ENCODE measurements around the gene BCS1L.

BCS1L gene

GRCh38 chr2:218648088-218648786, 11.2 kb upstream of the BCS1L start:
- DNase-seq (ENCODE audit: extremely low spot score), result peak; percentile 66
- no peak for TF ChIP-seq ARNT (IDR thresholded peaks at IDR 0.05)
- TF ChIP-seq ZNF384 (IDR thresholded peaks at IDR 0.05), result no peak
- TF ChIP-seq SP1 (IDR thresholded peaks at IDR 0.05), result no peak
- no peak for TF ChIP-seq CTBP1 (IDR thresholded peaks at IDR 0.05; ENCODE audit: borderline replicate concordance)
- no peak for TF ChIP-seq FOXK2 (IDR thresholded peaks at IDR 0.05)
- no peak for TF ChIP-seq HDGF (IDR thresholded peaks at IDR 0.05; ENCODE audit: borderline replicate concordance)
- TF ChIP-seq ELF4 (IDR thresholded peaks at IDR 0.05), result no peak
- TF ChIP-seq SUZ12 (IDR thresholded peaks at IDR 0.05), result no peak
- TF ChIP-seq L3MBTL2 (conservative IDR thresholded peaks at IDR 0.05), result no peak
- no peak for TF ChIP-seq PKNOX1 (IDR thresholded peaks at IDR 0.05)
- no peak for TF ChIP-seq NFRKB (IDR thresholded peaks at IDR 0.05)
- TF ChIP-seq TARDBP (IDR thresholded peaks at IDR 0.05), result no peak
- TF ChIP-seq FOXM1 (IDR thresholded peaks at IDR 0.05; ENCODE audit: borderline replicate concordance), result no peak
- TF ChIP-seq BHLHE40 (IDR thresholded peaks at IDR 0.05; ENCODE audit: borderline replicate concordance), result no peak
- TF ChIP-seq FOXA1 (IDR thresholded peaks at IDR 0.05), result no peak
- no peak for TF ChIP-seq LEF1 (IDR thresholded peaks at IDR 0.05; ENCODE audit: borderline replicate concordance)
- ChIA-PET CTCF (interaction anchor here (0.6 kb wide), 1 partner anchor 19 kb away, joined by 3 read pairs; no protein-coding TSS in a partner anchor), POLR2A (no interaction called here)

- DNase-seq (ENCODE audit: extremely low spot score), result no peak
- ChIA-PET POLR2A (no interaction called here), CTCF (interaction anchor here (0.6 kb wide), 1 partner anchor 19 kb away, joined by 3 read pairs; no protein-coding TSS in a partner anchor)
- TF ChIP-seq PKNOX1 (IDR thresholded peaks at IDR 0.05) (no peak), SUZ12 (IDR thresholded peaks at IDR 0.05) (no peak), LEF1 (IDR thresholded peaks at IDR 0.05; ENCODE audit: borderline replicate concordance) (no peak), BHLHE40 (IDR thresholded peaks at IDR 0.05; ENCODE audit: borderline replicate concordance) (no peak), FOXM1 (IDR thresholded peaks at IDR 0.05; ENCODE audit: borderline replicate concordance) (no peak), FOXK2 (IDR thresholded peaks at IDR 0.05) (no peak), SP1 (IDR thresholded peaks at IDR 0.05) (no peak), FOXA1 (IDR thresholded peaks at IDR 0.05) (no peak), ELF4 (IDR thresholded peaks at IDR 0.05) (no peak), ARNT (IDR thresholded peaks at IDR 0.05) (no peak)
Observed at GRCh38 chr2:218648787-218649100, 10.7 kb upstream of the BCS1L start.

GRCh38 chr2:218655751-218656150, 3.7 kb upstream of the BCS1L start:
- DNase-seq (ENCODE audit: extremely low spot score), result no peak
- POLR2A ChIA-PET, result interaction anchor here (0.8 to 1.0 kb wide), 2 partner anchors 16 to 48 kb away, joined by 3 read pairs; partner anchors contain the start of genes PLCD4, RNF25 and STK36
- TF ChIP-seq CTBP1 (IDR thresholded peaks at IDR 0.05; ENCODE audit: borderline replicate concordance) (no peak), LEF1 (IDR thresholded peaks at IDR 0.05; ENCODE audit: borderline replicate concordance) (no peak), SP1 (IDR thresholded peaks at IDR 0.05) (no peak), ZNF384 (IDR thresholded peaks at IDR 0.05) (no peak), FOXK2 (IDR thresholded peaks at IDR 0.05) (no peak), L3MBTL2 (conservative IDR thresholded peaks at IDR 0.05) (no peak), NFRKB (IDR thresholded peaks at IDR 0.05) (no peak), SUZ12 (IDR thresholded peaks at IDR 0.05) (no peak), PKNOX1 (IDR thresholded peaks at IDR 0.05) (no peak), BHLHE40 (IDR thresholded peaks at IDR 0.05; ENCODE audit: borderline replicate concordance) (no peak), ARNT (IDR thresholded peaks at IDR 0.05) (no peak), FOXM1 (IDR thresholded peaks at IDR 0.05; ENCODE audit: borderline replicate concordance) (no peak)
- CTCF ChIA-PET, result interaction anchor here (1.0 kb wide), 1 partner anchor 192 kb away, joined by 3 read pairs; no protein-coding TSS in a partner anchor

GRCh38 chr2:218658671-218659257, 719 bp upstream of the BCS1L start:
- POLR2A ChIA-PET, result interaction anchor here (1.0 to 2.8 kb wide), 11 partner anchors 10 to 372 kb away, joined by 3 to 39 read pairs (median 4); partner anchors contain the start of genes RNF25, STK36 and TTLL4

GRCh38 chr2:218659988-218660358, 490 bp downstream of the BCS1L start:
- ChIA-PET POLR2A (interaction anchor here (0.8 to 2.8 kb wide), 10 partner anchors 9 to 387 kb away, joined by 3 to 39 read pairs (median 4); partner anchors contain the start of genes RNF25 and STK36), CTCF (interaction anchor here (0.9 to 2.0 kb wide), 7 partner anchors 12 to 327 kb away, joined by 4 to 7 read pairs (median 4); partner anchors contain the start of genes RNF25, STK36 and TTLL4)
- no peak for DNase-seq (ENCODE audit: extremely low spot score)
- TF ChIP-seq SP1 (IDR thresholded peaks at IDR 0.05) (no peak), ZNF384 (IDR thresholded peaks at IDR 0.05) (no peak), ARNT (IDR thresholded peaks at IDR 0.05) (no peak), SUZ12 (IDR thresholded peaks at IDR 0.05) (no peak), ELF4 (IDR thresholded peaks at IDR 0.05) (no peak), L3MBTL2 (conservative IDR thresholded peaks at IDR 0.05) (no peak), BHLHE40 (IDR thresholded peaks at IDR 0.05; ENCODE audit: borderline replicate concordance) (no peak), PKNOX1 (IDR thresholded peaks at IDR 0.05) (no peak), CTBP1 (IDR thresholded peaks at IDR 0.05; ENCODE audit: borderline replicate concordance) (no peak), FOXK2 (IDR thresholded peaks at IDR 0.05) (no peak), TARDBP (IDR thresholded peaks at IDR 0.05) (no peak), NFRKB (IDR thresholded peaks at IDR 0.05) (no peak), FOXA1 (IDR thresholded peaks at IDR 0.05) (no peak)

More at GRCh38 chr2:218658671-218659257, 719 bp upstream of the BCS1L start:
- CTCF ChIA-PET, result interaction anchor here (0.7 to 2.0 kb wide), 12 partner anchors 13 to 328 kb away, joined by 3 to 7 read pairs (median 4); partner anchors contain the start of genes RNF25 and STK36
- peak; percentile 24; the same call in 1 of the 2 replicates for TF ChIP-seq CTBP1 (IDR thresholded peaks at IDR 0.05; ENCODE audit: borderline replicate concordance)
- peak; percentile 27 for TF ChIP-seq L3MBTL2 (conservative IDR thresholded peaks at IDR 0.05)
- TF ChIP-seq TARDBP (IDR thresholded peaks at IDR 0.05), result no peak
- peak; percentile 61 for DNase-seq (ENCODE audit: extremely low spot score)
